GM19395 (cell line): ENCODE measurements around the gene FOXS1.

Experiments used
- ATAC-seq: cut with Tn5 transposase; IDR thresholded peaks from one replicate; pipeline ENCODE4 v1.9.1; 2021; ENCODE audit warnings: mild to moderate bottlenecking, moderate library complexity; ENCODE audit not compliant: unreplicated experiment

The FOXS1 gene

GRCh38 chr20:31845300-31845863 lies at the start of gene FOXS1:
FOXS1 (minus strand) TSS chr20:31845604; CDS start chr20:31845542, 62 bp downstream.
- ATAC-seq, result no peak

GRCh38 chr20:31890646-31891045 lies 45.2 kb upstream of the FOXS1 start:
- ATAC-seq, result no peak

GRCh38 chr20:31883829-31884228 lies 38.4 kb upstream of the FOXS1 start:
- ATAC-seq, result no peak

DNA sequence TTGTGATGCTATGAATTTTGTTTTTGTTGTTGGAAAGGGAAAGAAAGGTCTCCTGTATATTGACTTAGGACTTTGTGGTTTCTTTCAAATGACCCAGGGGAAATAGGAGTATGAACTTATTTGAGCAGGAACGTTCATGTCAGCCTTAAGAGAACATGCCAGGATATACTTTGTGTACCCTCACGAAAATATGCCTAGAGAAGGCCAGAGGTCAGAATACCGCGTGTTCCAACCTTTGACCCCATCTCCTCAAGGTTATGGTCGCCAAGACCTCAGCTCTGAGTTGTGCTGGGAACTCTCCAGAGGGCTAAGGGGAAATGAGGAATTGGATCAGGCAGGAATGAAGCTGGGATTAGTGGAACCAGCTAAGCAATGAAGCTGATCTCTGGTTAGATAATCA lies 36.5 kb upstream of the FOXS1 start:
- ATAC-seq, result no peak

DNA sequence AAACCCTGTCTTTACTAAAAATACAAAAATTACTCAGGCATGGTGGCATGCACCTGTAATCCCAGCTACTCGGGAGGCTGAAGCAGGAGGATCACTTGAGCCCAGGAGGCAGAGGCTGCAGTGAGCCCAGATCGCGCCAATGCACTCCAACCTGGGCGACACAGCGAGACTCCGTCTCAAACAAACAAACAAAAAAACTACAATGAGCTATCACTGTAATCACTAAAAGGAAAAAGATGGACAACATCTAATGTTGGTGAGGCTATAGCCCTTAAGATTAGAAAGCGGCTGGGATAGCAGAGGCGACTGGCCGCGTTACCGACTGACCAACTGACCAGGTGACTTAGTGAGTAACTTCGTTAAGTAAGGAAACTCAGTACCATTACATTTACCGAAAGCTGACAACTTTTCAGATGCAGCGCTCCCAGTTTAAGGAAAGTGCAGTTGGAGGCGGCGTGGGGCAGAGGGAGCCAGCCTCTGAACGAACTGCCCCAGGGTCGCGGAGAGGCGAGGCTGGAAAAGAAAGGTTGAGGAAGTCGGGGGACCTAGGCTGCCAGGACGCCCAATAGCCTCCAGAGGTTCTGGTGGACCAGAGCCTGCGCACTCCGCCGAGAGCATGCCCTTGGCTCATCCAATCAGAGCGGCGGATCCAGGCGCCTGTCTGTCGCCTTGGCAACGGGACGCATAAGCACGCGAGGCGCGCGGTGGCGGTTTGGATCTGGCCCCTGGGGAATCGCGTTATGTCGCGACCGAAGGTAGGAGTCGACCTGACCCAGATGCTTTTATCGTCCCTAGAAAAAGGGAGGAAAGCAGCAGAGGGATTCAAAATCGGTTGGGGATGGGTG lies 34.0 kb upstream of the FOXS1 start:
- peak; percentile 84 for ATAC-seq

GRCh38 chr20:31877684-31878083 lies 32.3 kb upstream of the FOXS1 start:
- ATAC-seq, result no peak

GRCh38 chr20:31875671-31876070 lies 30.3 kb upstream of the FOXS1 start:
- no peak for ATAC-seq

- ATAC-seq, result no peak
These were observed 27.0 kb upstream of the FOXS1 start for GRCh38 chr20:31872406-31872805.

DNA sequence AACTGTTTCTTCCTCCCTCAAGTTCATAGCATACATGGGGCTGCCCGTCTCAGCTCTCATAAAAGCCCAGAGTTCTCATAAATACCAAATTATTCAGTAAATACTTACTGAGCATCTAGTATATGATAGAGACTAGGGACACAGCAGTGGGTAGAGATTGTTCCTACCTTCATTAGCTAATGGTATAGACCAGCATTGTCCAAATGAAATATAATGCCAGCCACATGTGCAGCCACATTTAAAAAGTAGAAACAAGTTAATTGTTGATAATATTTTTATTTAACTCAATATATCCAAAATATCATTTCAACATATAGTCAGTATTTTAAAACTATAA lies 26.2 kb upstream of the FOXS1 start:
- no peak for ATAC-seq

GRCh38 chr20:31870726-31871617 lies 25.6 kb upstream of the FOXS1 start:
- ATAC-seq, result no peak

GRCh38 chr20:31869942-31870725 lies 24.7 kb upstream of the FOXS1 start, which contains the start of the genes DUSP15 and TTLL9:
DUSP15 (minus strand) TSS chr20:31870527; CDS start chr20:31870337, 190 bp downstream.
TTLL9 (plus strand) TSS chr20:31870634; CDS start chr20:31871127, 493 bp downstream.
- no peak for ATAC-seq

- no peak for ATAC-seq
These were observed 24.2 kb upstream of the FOXS1 start for GRCh38 chr20:31869673-31869941.

- ATAC-seq, result no peak
These were observed 23.7 kb upstream of the FOXS1 start for GRCh38 chr20:31868853-31869672.

DNA sequence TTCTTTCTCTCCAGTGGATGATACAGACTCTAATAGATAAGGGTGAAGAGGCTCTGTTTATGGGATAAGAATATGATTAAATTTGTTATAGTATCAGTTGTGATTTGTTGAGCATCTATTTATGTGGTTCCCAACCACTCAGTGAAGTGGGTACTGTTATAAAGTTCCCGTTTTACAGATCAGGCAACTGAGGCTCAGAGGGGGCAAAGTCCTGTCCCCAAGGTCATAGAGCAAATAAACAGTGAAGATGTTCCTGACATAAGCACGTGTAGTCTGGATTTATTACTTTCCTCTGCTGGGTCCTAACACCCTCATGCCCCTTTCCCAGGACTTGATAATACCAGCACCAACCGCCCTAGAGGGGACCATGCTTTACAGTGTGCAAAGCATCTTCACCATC lies 20.8 kb upstream of the FOXS1 start:
- no peak for ATAC-seq

DNA sequence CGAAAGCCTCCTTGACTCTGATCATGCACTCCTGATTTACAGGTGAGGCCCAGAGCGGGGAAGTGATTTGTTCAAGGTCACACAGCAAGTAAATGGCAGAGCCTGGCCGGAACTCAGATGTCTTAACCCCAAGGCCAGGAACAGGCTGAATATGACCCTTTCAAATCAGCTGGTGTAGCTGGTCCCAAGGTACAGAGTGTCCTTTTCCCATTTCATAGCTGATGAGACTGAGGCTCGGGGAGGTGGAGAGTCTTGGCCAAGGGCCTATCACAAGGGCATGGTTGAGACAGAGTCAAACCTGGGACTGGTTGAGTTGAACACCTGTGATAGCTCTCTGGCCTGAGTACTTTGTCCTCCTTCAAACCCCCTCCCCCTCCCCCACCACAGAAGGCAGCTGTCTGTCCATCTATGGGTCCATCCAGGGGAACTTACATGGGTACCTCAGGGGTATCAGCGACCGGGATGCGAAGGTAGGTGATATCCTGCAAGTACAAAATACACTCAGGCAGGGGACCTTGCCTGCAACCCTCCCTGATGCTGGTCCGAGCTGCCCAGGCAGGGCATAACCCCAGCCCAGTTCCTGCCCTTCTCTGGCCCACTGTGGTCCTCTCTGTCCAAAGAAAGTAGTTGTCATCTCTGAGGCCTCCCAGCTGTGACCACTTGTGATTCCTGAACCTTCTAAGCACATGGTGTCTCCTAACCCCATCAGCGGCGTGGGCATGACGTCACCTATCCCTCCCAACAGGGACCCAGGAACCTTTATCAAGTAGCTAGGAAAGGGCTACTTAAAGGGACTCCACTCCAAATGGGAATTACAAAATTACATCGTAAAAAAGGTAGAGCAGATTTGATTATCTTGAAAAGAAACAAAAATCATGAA lies 19.4 kb upstream of the FOXS1 start:
- ATAC-seq, result no peak

GRCh38 chr20:31863296-31864085 lies 18.1 kb upstream of the FOXS1 start:
- ATAC-seq, result no peak

- ATAC-seq, result no peak
These were observed 17.1 kb upstream of the FOXS1 start for GRCh38 chr20:31862506-31862905.

GRCh38 chr20:31862157-31862470 lies 16.7 kb upstream of the FOXS1 start:
- ATAC-seq, result no peak
